HFF-Myc (cell line): ENCODE measurements around the gene CXCR4.

Experiments
- DNase-seq: peaks from one replicate; pipeline ENCODE4 v3.0.0-alpha.2; 2011; ENCODE audit warnings: low read depth; ENCODE audit errors: extremely low read depth
- H3K4me3 ChIP-seq: replicated peaks from 2 replicates; pipeline ENCODE4 v1.5.1; 2011; ENCODE audit warnings: low read depth, mild to moderate bottlenecking, control low read depth, low read length
- TF ChIP-seq, protein P1 (sequence below): IDR thresholded peaks from 2 replicates; pipeline ENCODE4 v1.5.1; 2012; ENCODE audit warnings: mild to moderate bottlenecking, low read depth, low read length, control low read depth; ENCODE audit errors: missing control alignments

The CXCR4 gene

GRCh38 chr2:136128905-136129304 lies 11.0 kb upstream of the CXCR4 start:
- TF ChIP-seq, protein P1, sequence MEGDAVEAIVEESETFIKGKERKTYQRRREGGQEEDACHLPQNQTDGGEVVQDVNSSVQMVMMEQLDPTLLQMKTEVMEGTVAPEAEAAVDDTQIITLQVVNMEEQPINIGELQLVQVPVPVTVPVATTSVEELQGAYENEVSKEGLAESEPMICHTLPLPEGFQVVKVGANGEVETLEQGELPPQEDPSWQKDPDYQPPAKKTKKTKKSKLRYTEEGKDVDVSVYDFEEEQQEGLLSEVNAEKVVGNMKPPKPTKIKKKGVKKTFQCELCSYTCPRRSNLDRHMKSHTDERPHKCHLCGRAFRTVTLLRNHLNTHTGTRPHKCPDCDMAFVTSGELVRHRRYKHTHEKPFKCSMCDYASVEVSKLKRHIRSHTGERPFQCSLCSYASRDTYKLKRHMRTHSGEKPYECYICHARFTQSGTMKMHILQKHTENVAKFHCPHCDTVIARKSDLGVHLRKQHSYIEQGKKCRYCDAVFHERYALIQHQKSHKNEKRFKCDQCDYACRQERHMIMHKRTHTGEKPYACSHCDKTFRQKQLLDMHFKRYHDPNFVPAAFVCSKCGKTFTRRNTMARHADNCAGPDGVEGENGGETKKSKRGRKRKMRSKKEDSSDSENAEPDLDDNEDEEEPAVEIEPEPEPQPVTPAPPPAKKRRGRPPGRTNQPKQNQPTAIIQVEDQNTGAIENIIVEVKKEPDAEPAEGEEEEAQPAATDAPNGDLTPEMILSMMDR: no peak
- no peak overlapping the region for H3K4me3 ChIP-seq
- DNase-seq: no peak

DNA sequence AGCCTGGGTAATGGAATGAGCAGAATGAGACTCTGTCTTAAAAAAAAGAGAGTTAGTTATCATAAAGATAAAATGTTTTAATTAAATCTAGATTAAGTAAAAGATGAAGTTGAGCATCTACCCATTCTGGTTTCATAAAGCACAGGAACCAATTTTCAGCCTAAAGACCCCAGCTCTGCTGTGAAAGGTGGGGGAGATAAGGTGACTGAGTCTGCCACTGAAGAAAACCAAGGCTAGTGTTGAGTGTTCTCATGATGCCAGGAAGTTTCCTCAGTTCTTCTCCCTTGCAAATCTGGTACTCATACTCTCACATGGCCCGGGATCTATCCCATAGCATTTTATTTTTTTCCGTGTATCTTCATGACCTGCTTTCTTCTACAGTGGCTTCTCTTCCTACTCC lies 10.4 kb upstream of the CXCR4 start:
- no peak for DNase-seq
- H3K4me3 ChIP-seq: no peak overlapping the region
- TF ChIP-seq, protein P1: no peak

GRCh38 chr2:136127356-136127755 lies 9.4 kb upstream of the CXCR4 start:
- TF ChIP-seq, protein P1: no peak
- H3K4me3 ChIP-seq: no peak overlapping the region
- no peak for DNase-seq

DNA sequence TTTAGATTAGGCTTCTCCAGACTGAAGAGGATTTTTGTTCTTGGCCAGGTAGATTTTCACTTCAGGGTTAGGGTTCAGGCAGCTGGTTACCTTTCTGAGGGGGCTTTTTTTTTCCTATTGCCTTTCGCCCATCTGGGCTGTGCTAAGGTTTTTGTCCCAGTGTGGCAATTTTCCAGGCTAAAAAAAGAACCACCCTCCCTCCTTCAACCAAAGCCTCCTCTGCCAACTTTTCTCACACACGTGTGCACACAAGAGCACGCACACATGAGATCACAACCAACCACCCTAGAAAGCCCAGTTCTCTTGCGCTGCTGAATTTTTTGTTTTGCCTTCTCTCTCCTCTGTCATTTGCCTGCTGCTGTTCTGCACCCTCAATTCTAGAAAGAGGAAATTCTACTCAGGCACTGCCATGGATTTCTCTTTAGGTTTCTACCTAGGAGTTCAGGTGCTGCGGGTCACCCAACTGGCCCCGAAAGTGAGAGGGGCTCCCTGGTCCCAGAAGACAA lies 8.5 kb upstream of the CXCR4 start:
- no peak for DNase-seq
- TF ChIP-seq, protein P1: no peak
- no peak overlapping the region for H3K4me3 ChIP-seq

DNA sequence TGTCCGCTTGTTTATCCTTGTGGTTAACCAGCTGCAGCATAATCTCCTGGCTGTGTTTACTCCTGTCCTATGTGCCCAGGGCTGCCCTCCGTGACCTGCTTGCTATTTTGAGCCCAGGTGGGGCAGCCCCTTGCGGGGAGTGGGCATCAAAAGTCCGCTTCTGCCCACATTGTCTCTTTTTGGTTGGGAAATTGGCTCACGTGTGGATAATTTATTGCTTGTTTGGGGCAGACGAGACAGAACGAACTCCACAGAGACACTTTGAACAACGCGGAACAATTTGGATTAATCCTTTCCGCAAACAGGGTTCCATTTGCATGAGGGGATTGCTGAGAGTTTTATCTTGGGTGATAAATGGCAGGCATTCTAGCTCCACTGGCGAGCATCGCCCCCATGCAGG lies 8.1 kb upstream of the CXCR4 start:
- DNase-seq: no peak
- no peak overlapping the region for H3K4me3 ChIP-seq
- TF ChIP-seq, protein P1: no peak

- TF ChIP-seq, protein P1: no peak
- DNase-seq: no peak
- H3K4me3 ChIP-seq: no peak overlapping the region
These were observed 7.3 kb upstream of the CXCR4 start for GRCh38 chr2:136125236-136125635.

GRCh38 chr2:136124805-136125204 lies 6.9 kb upstream of the CXCR4 start:
- H3K4me3 ChIP-seq: no peak overlapping the region
- TF ChIP-seq, protein P1: no peak
- DNase-seq: no peak
